ENCODE results near the gene GALK2.
"Not testable (repeated sequence)": the region's sequence is repeated elsewhere in the genome, so short reads cannot be mapped to it uniquely, and the experiment has no call there.

GALK2 gene

GRCh38 chr15:49163678-49164077 lies 6.4 kb upstream of the GALK2 start:
- DNase-seq: no peak

GRCh38 chr15:49164865-49165264 lies 5.2 kb upstream of the GALK2 start:
- H3K27ac ChIP-seq (ENCODE audit: insufficient read depth, low read length, poor library complexity, severe bottlenecking): no peak overlapping the region
- H3K4me3 ChIP-seq (ENCODE audit: insufficient read depth, low read depth, low read length, poor library complexity, severe bottlenecking): no peak overlapping the region
- H3K36me3 ChIP-seq (ENCODE audit: control insufficient read depth, insufficient read depth, low read length): no peaks in the 10 kb centered on the region
- no peak for DNase-seq
- no peaks in the 10 kb centered on the region for H3K4me1 ChIP-seq (ENCODE audit: control insufficient read depth, insufficient read depth, low read length, poor library complexity, severe bottlenecking)
- H3K27me3 ChIP-seq (replicated peaks; ENCODE audit: control insufficient read depth, insufficient read depth, low read length, poor library complexity, severe bottlenecking): no peaks in the 10 kb centered on the region
- H3K9me3 ChIP-seq (ENCODE audit: control insufficient read depth, low read length): no peaks in the 10 kb centered on the region

More at GRCh38 chr15:49163678-49164077, 6.4 kb upstream of the GALK2 start:
- H3K4me3 ChIP-seq (ENCODE audit: insufficient read depth, low read depth, low read length, poor library complexity, severe bottlenecking): no peak overlapping the region
- H3K36me3 ChIP-seq (ENCODE audit: control insufficient read depth, insufficient read depth, low read length): no peaks in the 10 kb centered on the region
- no peaks in the 10 kb centered on the region for H3K9me3 ChIP-seq (ENCODE audit: control insufficient read depth, low read length)
- no peaks in the 10 kb centered on the region for H3K4me1 ChIP-seq (ENCODE audit: control insufficient read depth, insufficient read depth, low read length, poor library complexity, severe bottlenecking)
- no peak overlapping the region for H3K27ac ChIP-seq (ENCODE audit: insufficient read depth, low read length, poor library complexity, severe bottlenecking)
- no peaks in the 10 kb centered on the region for H3K27me3 ChIP-seq (replicated peaks; ENCODE audit: control insufficient read depth, insufficient read depth, low read length, poor library complexity, severe bottlenecking)

GRCh38 chr15:49168016-49168415 lies 2.0 kb upstream of the GALK2 start:
- H3K4me1 ChIP-seq (ENCODE audit: control insufficient read depth, insufficient read depth, low read length, poor library complexity, severe bottlenecking): peaks cover 12% of the 10 kb centered on the region
- DNase-seq: no peak
- no peaks in the 10 kb centered on the region for H3K27me3 ChIP-seq (replicated peaks; ENCODE audit: control insufficient read depth, insufficient read depth, low read length, poor library complexity, severe bottlenecking)
- no peak overlapping the region for H3K27ac ChIP-seq (ENCODE audit: insufficient read depth, low read length, poor library complexity, severe bottlenecking)
- no peaks in the 10 kb centered on the region for H3K36me3 ChIP-seq (ENCODE audit: control insufficient read depth, insufficient read depth, low read length)
- no peak overlapping the region for H3K4me3 ChIP-seq (ENCODE audit: insufficient read depth, low read depth, low read length, poor library complexity, severe bottlenecking)
- H3K9me3 ChIP-seq (ENCODE audit: control insufficient read depth, low read length): no peaks in the 10 kb centered on the region

- Histone ChIP-seq H3K9me3 (ENCODE audit: control insufficient read depth, low read length) (no peaks in the 10 kb centered on the region), H3K4me3 (ENCODE audit: insufficient read depth, low read depth, low read length, poor library complexity, severe bottlenecking) (no peak overlapping the region), H3K27ac (ENCODE audit: insufficient read depth, low read length, poor library complexity, severe bottlenecking) (no peak overlapping the region), H3K27me3 (replicated peaks; ENCODE audit: control insufficient read depth, insufficient read depth, low read length, poor library complexity, severe bottlenecking) (no peaks in the 10 kb centered on the region), H3K36me3 (ENCODE audit: control insufficient read depth, insufficient read depth, low read length) (no peaks in the 10 kb centered on the region), H3K4me1 (ENCODE audit: control insufficient read depth, insufficient read depth, low read length, poor library complexity, severe bottlenecking) (peaks cover 17% of the 10 kb centered on the region)
- DNase-seq: no peak
These were observed 1.7 kb downstream of the GALK2 start for GRCh38 chr15:49171790-49172189.

- Histone ChIP-seq H3K9me3 (ENCODE audit: control insufficient read depth, low read length) (no peaks in the 10 kb centered on the region), H3K27ac (ENCODE audit: insufficient read depth, low read length, poor library complexity, severe bottlenecking) (no peak overlapping the region), H3K27me3 (replicated peaks; ENCODE audit: control insufficient read depth, insufficient read depth, low read length, poor library complexity, severe bottlenecking) (no peaks in the 10 kb centered on the region), H3K36me3 (ENCODE audit: control insufficient read depth, insufficient read depth, low read length) (peaks cover 3% of the 10 kb centered on the region), H3K4me1 (ENCODE audit: control insufficient read depth, insufficient read depth, low read length, poor library complexity, severe bottlenecking) (peaks cover 17% of the 10 kb centered on the region), H3K4me3 (ENCODE audit: insufficient read depth, low read depth, low read length, poor library complexity, severe bottlenecking) (no peak overlapping the region)
- DNase-seq: no peak
These were observed 4.9 kb downstream of the GALK2 start for GRCh38 chr15:49174902-49175301.

GRCh38 chr15:49175582-49176397 lies 5.7 kb downstream of the GALK2 start:
- not testable (repeated sequence) for H3K9me3 ChIP-seq (ENCODE audit: control insufficient read depth, low read length); DNase-seq; H3K36me3 ChIP-seq (ENCODE audit: control insufficient read depth, insufficient read depth, low read length); H3K27me3 ChIP-seq (replicated peaks; ENCODE audit: control insufficient read depth, insufficient read depth, low read length, poor library complexity, severe bottlenecking); H3K4me3 ChIP-seq (ENCODE audit: insufficient read depth, low read depth, low read length, poor library complexity, severe bottlenecking); H3K27ac ChIP-seq (ENCODE audit: insufficient read depth, low read length, poor library complexity, severe bottlenecking)
- H3K4me1 ChIP-seq (ENCODE audit: control insufficient read depth, insufficient read depth, low read length, poor library complexity, severe bottlenecking): peaks cover 15% of the 10 kb centered on the region

GRCh38 chr15:49178497-49178896 lies 8.4 kb downstream of the GALK2 start:
- DNase-seq: no peak
- Histone ChIP-seq H3K9me3 (ENCODE audit: control insufficient read depth, low read length) (no peaks in the 10 kb centered on the region), H3K4me3 (ENCODE audit: insufficient read depth, low read depth, low read length, poor library complexity, severe bottlenecking) (no peak overlapping the region), H3K4me1 (ENCODE audit: control insufficient read depth, insufficient read depth, low read length, poor library complexity, severe bottlenecking) (peaks cover 5% of the 10 kb centered on the region), H3K27me3 (replicated peaks; ENCODE audit: control insufficient read depth, insufficient read depth, low read length, poor library complexity, severe bottlenecking) (no peaks in the 10 kb centered on the region), H3K36me3 (ENCODE audit: control insufficient read depth, insufficient read depth, low read length) (peaks cover 3% of the 10 kb centered on the region), H3K27ac (ENCODE audit: insufficient read depth, low read length, poor library complexity, severe bottlenecking) (no peak overlapping the region)

GRCh38 chr15:49179433-49180190 lies 9.6 kb downstream of the GALK2 start:
- H3K27me3 ChIP-seq (replicated peaks; ENCODE audit: control insufficient read depth, insufficient read depth, low read length, poor library complexity, severe bottlenecking): no peaks in the 10 kb centered on the region
- H3K4me1 ChIP-seq (ENCODE audit: control insufficient read depth, insufficient read depth, low read length, poor library complexity, severe bottlenecking): peaks cover 5% of the 10 kb centered on the region
- no peak overlapping the region for H3K4me3 ChIP-seq (ENCODE audit: insufficient read depth, low read depth, low read length, poor library complexity, severe bottlenecking)
- H3K9me3 ChIP-seq (ENCODE audit: control insufficient read depth, low read length): no peaks in the 10 kb centered on the region
- no peak for DNase-seq
- peaks cover 3% of the 10 kb centered on the region for H3K36me3 ChIP-seq (ENCODE audit: control insufficient read depth, insufficient read depth, low read length)
- no peak overlapping the region for H3K27ac ChIP-seq (ENCODE audit: insufficient read depth, low read length, poor library complexity, severe bottlenecking)

GRCh38 chr15:49182128-49182527 lies 12.1 kb downstream of the GALK2 start:
- no peaks in the 10 kb centered on the region for H3K27me3 ChIP-seq (replicated peaks; ENCODE audit: control insufficient read depth, insufficient read depth, low read length, poor library complexity, severe bottlenecking)
- H3K4me3 ChIP-seq (ENCODE audit: insufficient read depth, low read depth, low read length, poor library complexity, severe bottlenecking): no peak overlapping the region
- peaks cover 3% of the 10 kb centered on the region for H3K36me3 ChIP-seq (ENCODE audit: control insufficient read depth, insufficient read depth, low read length)
- no peaks in the 10 kb centered on the region for H3K9me3 ChIP-seq (ENCODE audit: control insufficient read depth, low read length)
- H3K27ac ChIP-seq (ENCODE audit: insufficient read depth, low read length, poor library complexity, severe bottlenecking): no peak overlapping the region
- no peak for DNase-seq
- H3K4me1 ChIP-seq (ENCODE audit: control insufficient read depth, insufficient read depth, low read length, poor library complexity, severe bottlenecking): no peaks in the 10 kb centered on the region

- not testable (repeated sequence) for H3K27ac ChIP-seq (ENCODE audit: insufficient read depth, low read length, poor library complexity, severe bottlenecking); DNase-seq; H3K9me3 ChIP-seq (ENCODE audit: control insufficient read depth, low read length); H3K36me3 ChIP-seq (ENCODE audit: control insufficient read depth, insufficient read depth, low read length); H3K4me1 ChIP-seq (ENCODE audit: control insufficient read depth, insufficient read depth, low read length, poor library complexity, severe bottlenecking); H3K4me3 ChIP-seq (ENCODE audit: insufficient read depth, low read depth, low read length, poor library complexity, severe bottlenecking); H3K27me3 ChIP-seq (replicated peaks; ENCODE audit: control insufficient read depth, insufficient read depth, low read length, poor library complexity, severe bottlenecking)
These were observed 13.7 kb downstream of the GALK2 start for GRCh38 chr15:49183741-49184140.

All from effector memory CD4-positive, alpha-beta T cell (primary cell).